Measurements from ENCODE around the gene MEP1A. TPM values are rescaled to one million over a fixed set of nuclear protein-coding genes. Genes with fewer than 3 reads are reported as not detected.

The MEP1A gene
- total and polyA plus RNA-seq, 9 of the 15 experiments (the other 6 are each of a cell fraction or from before 2014, with no cell fraction given), result not detected

- Histone ChIP-seq H2AFZ (ENCODE audit: low read depth, low read length) (no peak overlapping the region), H3K27me3 (ENCODE audit: control insufficient read depth in 2 of 2, insufficient read depth in 2 of 2, low read length in 2 of 2) (no peaks in the 10 kb centered on the region), H3K9me1 (ENCODE audit: control insufficient read depth, insufficient read depth, low read length) (no peaks in the 10 kb centered on the region), H3K36me3 (ENCODE audit: control insufficient read depth, insufficient read depth, low read length) (no peaks in the 10 kb centered on the region), H3K27ac (ENCODE audit: extremely low read depth, low read depth, low read length) (no peak overlapping the region), H3K9ac (ENCODE audit: insufficient read depth in 1 of 2, low read depth in 2 of 2, low read length in 2 of 2) (no peak overlapping the region), H3K4me3 (no peak overlapping the region), H3K4me2 (ENCODE audit: insufficient read depth, low read length) (no peak overlapping the region), H3K4me1 (replicated peaks in 1 of 2; ENCODE audit: control insufficient read depth in 2 of 2, insufficient read depth in 2 of 2, low read length in 2 of 2) (no peaks in the 10 kb centered on the region), H3K9me3 (replicated peaks; ENCODE audit: control insufficient read depth, insufficient read depth, low read depth, low read length) (no peaks in the 10 kb centered on the region), H4K20me1 (replicated peaks; ENCODE audit: control insufficient read depth, insufficient read depth, low read length) (no peaks in the 10 kb centered on the region), H3K79me2 (ENCODE audit: control insufficient read depth, insufficient read depth, low read length) (no peaks in the 10 kb centered on the region)
- no TSS peak for BruUV-seq (replicated peaks)
- peak; percentile 82 for ATAC-seq
- ChIA-PET POLR2A (no interaction called here), CTCF (ENCODE audit: low intra/inter-chr PET ratio) (interaction anchor here (1.0 kb wide), 1 partner anchor 362 kb away, joined by 4 read pairs; no protein-coding TSS in a partner anchor)
- peak; percentile 79 for FAIRE-seq
- under 1% methylated on average over 6 of the region's 6 CpGs for WGBS (ENCODE audit: insufficient coverage, low coverage, missing lambda C conversion rate)
- in situ Hi-C loops (cut with MboI) (no loop called here), intact Hi-C loops (cut with micrococcal nuclease) (loop anchor here (2.0 to 5.0 kb wide), 2 partner anchors 363 to 849 kb away; no protein-coding TSS in a partner anchor)
- peak; percentile 36 to 69 (median 54) for DNase-seq (ENCODE audit: extremely low read depth in 1 of 4, low spot score in 3 of 4)
- TF ChIP-seq CTCFL (IDR thresholded peaks at IDR 0.05; ENCODE audit: borderline replicate concordance, insufficient read depth, low read depth, low read length, poor library complexity, severe bottlenecking) (peak; percentile 82), MCM3 (IDR thresholded peaks at IDR 0.05) (no peak), CTCF (IDR thresholded peaks at IDR 0.05 in 2 of 3, conservative IDR thresholded peaks at IDR 0.05 in 1 of 3; ENCODE audit: insufficient read depth in 2 of 3, low read depth in 1 of 3, low read length in 3 of 3) (peak; percentile 50 to 72 (median 57); a peak in 5 of 6 replicates), RAD21 (CRISPR knock-in tag; conservative IDR thresholded peaks at IDR 0.05 in 1 of 2, IDR thresholded peaks at IDR 0.05 in 1 of 2) (peak; percentile 42 to 65; a peak in 3 of 4 replicates), DEAF1 (CRISPR knock-in tag; IDR thresholded peaks at IDR 0.05) (0 out of 2 replicates have a peak, but pooled peaks have one; percentile 4), SMC3 (conservative IDR thresholded peaks at IDR 0.05; ENCODE audit: insufficient read depth, low read depth, low read length) (0 out of 2 replicates have a peak, but pooled peaks have one; percentile 40), ZNF24 (IDR thresholded peaks at IDR 0.05) (peak; percentile 62)
- TF ChIP-seq, protein P1, sequence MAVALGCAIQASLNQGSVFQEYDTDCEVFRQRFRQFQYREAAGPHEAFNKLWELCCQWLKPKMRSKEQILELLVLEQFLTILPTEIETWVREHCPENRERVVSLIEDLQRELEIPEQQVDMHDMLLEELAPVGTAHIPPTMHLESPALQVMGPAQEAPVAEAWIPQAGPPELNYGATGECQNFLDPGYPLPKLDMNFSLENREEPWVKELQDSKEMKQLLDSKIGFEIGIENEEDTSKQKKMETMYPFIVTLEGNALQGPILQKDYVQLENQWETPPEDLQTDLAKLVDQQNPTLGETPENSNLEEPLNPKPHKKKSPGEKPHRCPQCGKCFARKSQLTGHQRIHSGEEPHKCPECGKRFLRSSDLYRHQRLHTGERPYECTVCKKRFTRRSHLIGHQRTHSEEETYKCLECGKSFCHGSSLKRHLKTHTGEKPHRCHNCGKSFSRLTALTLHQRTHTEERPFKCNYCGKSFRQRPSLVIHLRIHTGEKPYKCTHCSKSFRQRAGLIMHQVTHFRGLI (CRISPR knock-in tag; IDR thresholded peaks at IDR 0.05), result no peak
- TF ChIP-seq, protein P2, sequence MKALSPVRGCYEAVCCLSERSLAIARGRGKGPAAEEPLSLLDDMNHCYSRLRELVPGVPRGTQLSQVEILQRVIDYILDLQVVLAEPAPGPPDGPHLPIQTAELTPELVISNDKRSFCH (CRISPR knock-in tag; IDR thresholded peaks at IDR 0.05), result no peak
- TF ChIP-seq, protein P2 (tag; IDR thresholded peaks at IDR 0.05), result no peak
Measured at GRCh38 chr6:46781478-46782378, 11.5 kb upstream of the MEP1A start.

Data from K562 (cell line).